ENCODE measurements around the gene DHCR24.
"Not testable (repeated sequence)": the region's sequence is repeated elsewhere in the genome, so short reads cannot be mapped to it uniquely, and the experiment has no call there.

Gene DHCR24

DNA sequence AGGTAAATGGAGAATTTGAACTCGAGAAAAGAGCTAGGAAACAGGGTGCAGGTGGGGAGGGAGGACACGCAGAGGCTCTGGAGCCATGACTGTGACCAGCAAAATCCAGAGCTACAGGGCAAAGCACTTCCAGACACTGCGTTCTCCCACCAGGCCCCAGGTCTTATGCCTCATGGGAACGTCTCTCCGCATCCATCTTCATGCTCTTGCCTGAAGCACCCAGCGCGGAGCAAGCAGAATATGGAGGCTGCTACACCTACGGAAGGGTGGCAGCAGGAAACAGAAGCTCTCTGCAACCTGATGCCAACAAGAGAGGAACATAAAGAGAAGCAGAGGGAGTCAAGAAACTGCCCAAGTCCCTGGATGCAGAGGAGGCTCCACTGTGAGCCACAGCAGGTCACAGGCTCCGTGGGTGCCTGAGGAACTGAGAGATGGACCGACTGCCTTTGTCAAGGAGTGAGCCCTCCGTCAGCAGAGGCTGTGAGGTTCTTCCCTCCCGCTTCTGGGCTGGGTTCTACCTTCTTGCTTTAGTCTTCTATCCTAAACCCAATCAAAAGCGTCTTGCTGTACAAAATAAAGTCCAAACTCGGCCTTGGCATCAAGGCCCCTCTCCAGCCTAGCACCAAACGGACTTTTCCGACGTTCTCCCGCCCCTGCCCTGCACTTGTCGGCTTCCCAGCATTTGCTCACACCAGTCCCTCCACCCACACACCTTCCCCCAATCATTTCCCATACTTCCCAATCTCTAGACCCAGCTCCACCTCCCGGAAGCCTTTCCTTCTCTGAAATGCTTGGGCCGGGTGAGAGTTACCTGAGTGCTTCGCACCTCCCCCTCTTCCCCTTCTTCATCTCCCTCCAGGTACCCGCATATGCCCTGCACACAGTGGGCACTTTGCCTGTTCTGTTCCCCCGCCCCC is 930 bp downstream of the DHCR24 start:
- DNase-seq, result peak; percentile 47

GRCh38 chr1:54885237-54885679 is 1.7 kb downstream of the DHCR24 start:
- no peak for DNase-seq

DNA sequence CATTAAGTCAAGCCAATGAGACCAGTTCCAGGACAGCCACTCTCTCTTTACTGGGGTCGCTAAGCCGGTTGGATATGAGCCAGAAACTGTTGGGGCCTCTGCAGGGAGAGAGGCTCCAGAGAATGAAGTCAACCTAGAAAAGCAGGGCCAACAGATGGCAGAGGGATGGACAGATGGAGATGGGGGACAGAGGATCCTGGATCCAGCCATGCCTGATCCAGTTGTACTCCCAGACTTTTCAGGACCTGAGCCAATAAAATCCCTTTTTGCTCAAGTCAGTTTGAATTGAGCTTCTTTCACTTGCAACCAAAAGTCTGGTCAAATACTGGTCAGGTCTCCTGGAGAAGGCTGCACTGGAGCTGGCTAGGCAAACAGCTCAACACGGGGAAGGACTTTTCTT is 2.2 kb downstream of the DHCR24 start:
- DNase-seq, result no peak

DNA sequence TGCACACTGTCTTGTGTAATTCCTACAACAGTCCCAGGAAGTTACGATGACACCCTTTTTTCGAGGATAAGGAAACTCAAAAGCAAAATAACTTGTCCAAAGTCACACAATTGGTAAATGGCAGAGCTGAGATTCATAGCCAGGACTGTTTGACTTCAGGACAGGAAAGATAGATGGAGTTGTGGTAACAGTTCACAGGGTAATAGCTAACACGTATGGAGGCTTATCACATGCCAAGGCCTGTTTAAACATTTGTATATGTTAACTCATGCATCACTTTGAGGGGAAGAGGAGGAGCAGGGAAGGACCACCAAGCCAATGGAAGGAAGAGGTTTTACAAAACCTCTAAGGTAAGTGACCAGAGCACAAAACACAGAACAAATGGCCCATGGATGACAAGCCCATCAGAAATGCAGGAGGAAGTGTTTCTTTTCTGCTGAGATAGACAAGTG is 2.8 kb downstream of the DHCR24 start:
- no peak for DNase-seq

DNA sequence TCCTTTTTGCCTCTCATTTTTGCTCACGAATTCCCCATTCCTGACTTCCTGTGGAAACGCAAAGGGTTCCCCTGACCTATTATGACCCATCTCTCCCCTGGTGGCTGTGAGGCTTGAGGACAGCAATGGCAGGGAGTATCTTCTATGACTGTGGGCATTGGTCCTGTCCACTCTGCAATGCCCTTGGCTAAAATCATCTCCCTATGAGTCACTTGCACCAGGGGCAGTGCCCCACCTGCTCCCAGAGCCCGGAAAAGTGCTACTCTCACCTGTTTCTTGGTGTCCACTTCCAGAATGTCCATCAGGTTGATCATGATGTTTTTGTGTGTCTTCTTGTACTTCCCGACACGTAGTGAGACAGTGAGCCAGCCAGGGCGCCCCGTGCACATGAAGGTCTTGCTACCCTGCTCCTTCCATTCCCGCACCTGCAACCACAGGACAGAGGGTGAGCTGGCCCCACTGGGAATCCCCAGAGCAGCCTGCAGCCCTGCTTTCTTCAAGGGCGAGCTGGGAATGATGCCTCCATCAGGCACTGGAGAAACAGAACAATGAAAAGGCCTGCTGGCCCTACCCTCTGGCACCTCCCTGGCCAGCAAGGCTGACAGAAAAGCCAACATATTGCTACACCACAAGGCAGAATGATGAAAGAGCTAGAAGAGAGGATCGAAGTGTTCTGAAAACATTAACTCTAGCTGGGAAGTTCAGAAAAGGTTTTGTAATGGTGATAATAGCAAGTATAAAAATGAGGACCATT is 3.5 kb downstream of the DHCR24 start:
- no peak for DNase-seq

GRCh38 chr1:54882519-54882918 is 4.5 kb downstream of the DHCR24 start:
- no peak for DNase-seq

GRCh38 chr1:54881604-54882003 is 5.4 kb downstream of the DHCR24 start:
- DNase-seq, result not testable (repeated sequence)

DNA sequence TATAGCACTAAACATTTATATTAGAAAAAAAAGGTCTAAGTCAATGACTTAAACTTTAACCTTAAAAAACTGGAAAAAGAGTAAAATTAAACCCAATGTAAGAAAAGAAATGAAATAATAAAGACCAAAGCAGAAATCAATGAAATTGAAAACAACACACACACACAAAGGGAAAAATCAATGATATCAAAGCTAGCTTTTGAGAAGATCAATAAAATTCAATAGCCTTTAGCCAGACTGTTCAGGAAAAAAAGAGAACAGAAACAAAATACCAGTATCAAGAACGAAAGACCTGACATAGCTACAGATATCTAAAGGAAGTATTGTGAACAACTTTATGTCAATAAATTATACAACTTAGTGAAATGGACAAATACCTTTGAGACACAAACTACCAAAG is 7.1 kb downstream of the DHCR24 start:
- no peak for DNase-seq

- DNase-seq, result no peak
Observed at GRCh38 chr1:54876814-54877213, 10.2 kb downstream of the DHCR24 start.

DNA sequence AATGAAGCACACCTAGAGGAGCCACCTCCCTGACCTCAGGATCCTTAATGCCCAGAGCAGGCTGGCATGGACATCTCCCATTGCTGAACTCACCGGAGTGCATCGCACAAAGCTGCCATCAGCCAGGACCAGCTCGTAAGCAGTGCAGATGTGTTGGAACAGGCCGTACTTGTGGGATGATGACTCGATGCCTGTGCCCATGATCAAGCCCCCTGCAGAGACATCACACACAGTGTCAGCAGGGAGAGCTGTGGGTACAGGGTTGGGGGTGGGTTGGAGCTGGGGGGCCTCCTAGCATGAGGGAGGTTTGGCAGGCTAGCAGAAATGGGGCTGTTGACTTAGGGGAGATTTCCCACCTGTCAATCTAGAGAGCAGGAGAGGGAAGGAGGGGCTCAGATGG is 12.0 kb downstream of the DHCR24 start:
- DNase-seq, result no peak

DNA sequence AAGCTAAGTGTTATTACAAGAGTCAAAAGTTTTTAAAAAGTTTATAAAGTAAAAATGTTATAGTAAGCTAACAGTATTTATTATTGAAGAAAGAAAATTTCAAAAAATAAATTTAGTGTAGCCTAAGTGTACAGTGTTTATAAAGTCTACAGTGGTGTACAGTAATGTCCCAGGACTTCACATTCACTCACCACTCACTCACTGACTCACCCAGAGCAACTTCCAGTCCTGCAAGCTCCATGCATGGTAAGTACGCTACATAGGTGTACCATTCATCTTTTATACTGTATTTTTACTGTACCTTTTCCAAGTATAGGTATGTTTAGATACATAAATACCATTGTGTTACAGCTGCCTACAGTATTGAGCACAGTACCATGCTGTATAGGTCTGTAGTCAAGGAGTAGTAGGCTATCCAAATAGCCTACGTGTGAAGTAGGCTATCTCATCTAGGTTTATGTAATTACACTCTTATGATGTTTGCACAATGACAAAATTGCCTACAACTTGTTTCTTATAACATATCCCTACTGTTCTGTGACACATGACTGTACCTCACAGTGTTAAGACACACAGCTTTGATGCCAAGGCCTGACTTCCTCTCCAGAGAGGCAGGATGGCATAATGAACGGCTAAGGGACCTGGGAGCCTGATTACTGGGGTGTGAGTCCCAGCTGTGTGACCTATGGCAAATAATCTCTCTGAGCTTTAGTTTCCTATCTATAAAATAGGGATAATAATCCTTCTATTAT is 12.7 kb downstream of the DHCR24 start:
- DNase-seq, result no peak

DNA sequence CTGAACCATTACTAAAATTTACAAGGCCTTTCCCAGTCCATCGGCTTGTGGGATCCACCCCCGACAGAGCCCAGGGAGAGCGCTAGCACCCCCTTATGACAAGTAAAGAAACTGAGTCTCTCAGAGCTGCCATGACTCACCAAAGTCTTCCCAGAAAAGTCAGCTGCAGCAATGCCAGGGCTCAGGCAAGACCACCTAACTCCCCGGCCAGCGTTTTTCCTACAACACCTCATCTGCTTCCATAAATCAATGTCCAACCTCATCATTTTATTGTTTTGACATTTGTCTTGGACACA is 15.0 kb downstream of the DHCR24 start:
- DNase-seq, result no peak

GRCh38 chr1:54871275-54872035 is 15.5 kb downstream of the DHCR24 start:
- no peak for DNase-seq

DNA sequence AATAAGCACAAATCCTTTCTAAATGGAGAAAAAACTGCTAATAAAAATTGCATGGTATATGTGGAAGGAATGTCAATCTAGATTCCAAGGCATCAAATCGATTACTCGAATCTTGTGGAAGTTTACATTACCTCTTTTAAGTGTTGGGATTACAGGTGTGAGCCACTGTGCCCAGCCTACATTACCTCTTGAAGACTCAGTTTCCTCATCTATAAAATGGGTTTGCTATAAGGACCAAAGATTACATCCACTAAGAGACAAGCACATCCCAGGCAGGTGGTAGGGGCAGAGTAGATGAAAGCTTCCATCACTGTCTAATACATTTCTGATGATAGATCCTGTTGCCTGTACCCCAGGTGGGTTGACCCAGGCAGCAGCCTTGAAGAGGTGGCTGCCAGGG is 16.1 kb downstream of the DHCR24 start:
- no peak for DNase-seq

GRCh38 chr1:54869173-54869851 is 17.7 kb downstream of the DHCR24 start:
- DNase-seq, result no peak

- DNase-seq, result no peak
Observed at GRCh38 chr1:54867717-54868057, 19.3 kb downstream of the DHCR24 start.

GRCh38 chr1:54866801-54867716 is 19.9 kb downstream of the DHCR24 start:
- no peak for DNase-seq

- no peak for DNase-seq
Observed at GRCh38 chr1:54865238-54866073, 21.5 kb downstream of the DHCR24 start.

- DNase-seq, result no peak
Observed at GRCh38 chr1:54864460-54865208, 22.4 kb downstream of the DHCR24 start.

Data from right forelimb (tissue), 1 donor.